ENCODE measurements around the gene CAMTA1. TPM values are rescaled to one million over a fixed set of nuclear protein-coding genes. Genes with fewer than 3 reads are reported as not detected.

The CAMTA1 gene
- total and polyA plus RNA-seq, 4 donors: 48.1 to 140 (median 52.3) TPM

GRCh38 chr1:7076117-7076516, 290.9 kb downstream of the CAMTA1 start:
- Histone ChIP-seq H3K9ac (ENCODE audit: insufficient read depth in 1 of 2, low read length in 2 of 2) (no peak overlapping the region), H3K9me3 (ENCODE audit: control insufficient read depth in 4 of 4, insufficient read depth in 3 of 4, low read length in 3 of 4) (peaks cover 0 to 5% (median 3%) of the 10 kb centered on the region in 4 donors), H3K4me1 (ENCODE audit: control insufficient read depth in 5 of 5, insufficient read depth in 5 of 5, low read length in 5 of 5) (no peaks in the 10 kb centered on the region), H3K27ac (ENCODE audit: low read depth in 1 of 2, low read length in 1 of 2) (no peak overlapping the region), H3K36me3 (ENCODE audit: control insufficient read depth in 4 of 4, insufficient read depth in 4 of 4, low read length in 4 of 4) (no peaks in the 10 kb centered on the region), H3K27me3 (ENCODE audit: control insufficient read depth in 3 of 3, insufficient read depth in 3 of 3, low read length in 2 of 3) (peaks cover 0 to 2% (median under 1%) of the 10 kb centered on the region in 3 donors), H3K4me3 (no peak overlapping the region)
- WGBS, 2 donors: 69 to 83% methylated on average over 5 of the region's 5 CpGs
- TF ChIP-seq CTCF (IDR thresholded peaks at IDR 0.05; ENCODE audit: control extremely low read depth, extremely low read depth): no peak
- no peak for ATAC-seq (ENCODE audit: insufficient read depth, low FRiP score)
- DNase-seq: no peak

- Histone ChIP-seq H3K9me3 (ENCODE audit: control insufficient read depth in 4 of 4, insufficient read depth in 3 of 4, low read length in 3 of 4) (peaks cover 0 to 5% (median 3%) of the 10 kb centered on the region in 4 donors), H3K4me1 (ENCODE audit: control insufficient read depth in 5 of 5, insufficient read depth in 5 of 5, low read length in 5 of 5) (no peaks in the 10 kb centered on the region), H3K4me3 (no peak overlapping the region), H3K9ac (ENCODE audit: insufficient read depth in 1 of 2, low read length in 2 of 2) (no peak overlapping the region), H3K36me3 (ENCODE audit: control insufficient read depth in 4 of 4, insufficient read depth in 4 of 4, low read length in 4 of 4) (no peaks in the 10 kb centered on the region), H3K27ac (ENCODE audit: low read depth in 1 of 2, low read length in 1 of 2) (no peak overlapping the region), H3K27me3 (ENCODE audit: control insufficient read depth in 3 of 3, insufficient read depth in 3 of 3, low read length in 2 of 3) (peaks cover 0 to 4% (median 0%) of the 10 kb centered on the region in 3 donors)
- WGBS, 2 donors: 74 to 77% methylated on average over 4 of the region's 4 CpGs
- TF ChIP-seq CTCF (IDR thresholded peaks at IDR 0.05; ENCODE audit: control extremely low read depth, extremely low read depth): no peak
- no peak for ATAC-seq (ENCODE audit: insufficient read depth, low FRiP score)
- DNase-seq: no peak
Observed at GRCh38 chr1:7076572-7076971, 291.3 kb downstream of the CAMTA1 start.

- WGBS, 2 donors: 52 to 61% methylated on average over 4 of the region's 4 CpGs
- ATAC-seq (ENCODE audit: insufficient read depth, low FRiP score) (no peak), DNase-seq (no peak)
- TF ChIP-seq CTCF (IDR thresholded peaks at IDR 0.05; ENCODE audit: control extremely low read depth, extremely low read depth): no peak
- no peaks in the 10 kb centered on the region for H3K4me1 ChIP-seq (ENCODE audit: control insufficient read depth in 5 of 5, insufficient read depth in 5 of 5, low read length in 5 of 5)
- H3K9me3 ChIP-seq (ENCODE audit: control insufficient read depth in 4 of 4, insufficient read depth in 3 of 4, low read length in 3 of 4): peaks cover 0 to 5% (median 3%) of the 10 kb centered on the region in 4 donors
- H3K27me3 ChIP-seq (ENCODE audit: control insufficient read depth in 3 of 3, insufficient read depth in 3 of 3, low read length in 2 of 3): peaks cover 0 to 4% (median 0%) of the 10 kb centered on the region in 3 donors
- H3K4me3 ChIP-seq: no peak overlapping the region
- no peaks in the 10 kb centered on the region for H3K36me3 ChIP-seq (ENCODE audit: control insufficient read depth in 4 of 4, insufficient read depth in 4 of 4, low read length in 4 of 4)
- H3K27ac ChIP-seq (ENCODE audit: low read depth in 1 of 2, low read length in 1 of 2): no peak overlapping the region
- no peak overlapping the region for H3K9ac ChIP-seq (ENCODE audit: insufficient read depth in 1 of 2, low read length in 2 of 2)
Observed at GRCh38 chr1:7077136-7077535, 291.9 kb downstream of the CAMTA1 start.

- H3K9ac ChIP-seq (ENCODE audit: insufficient read depth in 1 of 2, low read length in 2 of 2): no peak overlapping the region
- no peak overlapping the region for H3K27ac ChIP-seq (ENCODE audit: low read depth in 1 of 2, low read length in 1 of 2)
- WGBS, 2 donors: 70 to 83% methylated on average over 3 of the region's 3 CpGs
- H3K36me3 ChIP-seq (ENCODE audit: control insufficient read depth in 4 of 4, insufficient read depth in 4 of 4, low read length in 4 of 4): no peaks in the 10 kb centered on the region
- H3K4me1 ChIP-seq (ENCODE audit: control insufficient read depth in 5 of 5, insufficient read depth in 5 of 5, low read length in 5 of 5): no peaks in the 10 kb centered on the region
- H3K27me3 ChIP-seq (ENCODE audit: control insufficient read depth in 3 of 3, insufficient read depth in 3 of 3, low read length in 2 of 3): peaks cover 0 to 4% (median 0%) of the 10 kb centered on the region in 3 donors
- ATAC-seq (ENCODE audit: insufficient read depth, low FRiP score) (no peak), DNase-seq (no peak)
- no peak overlapping the region for H3K4me3 ChIP-seq
- peaks cover 0 to 7% (median 4%) of the 10 kb centered on the region in 4 donors for H3K9me3 ChIP-seq (ENCODE audit: control insufficient read depth in 4 of 4, insufficient read depth in 3 of 4, low read length in 3 of 4)
- no peak for TF ChIP-seq CTCF (IDR thresholded peaks at IDR 0.05; ENCODE audit: control extremely low read depth, extremely low read depth)
Observed at GRCh38 chr1:7077970-7078369, 292.7 kb downstream of the CAMTA1 start.

All from lung (tissue), 12 donors.